GM12874 (cell line): ENCODE results near the gene OR2AJ1.
A peak's percentile ranks its signal among the peaks of the same experiment; 100 is the strongest.

Source experiments
- TF ChIP-seq, protein P1 (sequence below): IDR thresholded peaks from 2 replicates; pipeline ENCODE4 v1.5.1; 2011; ENCODE audit warnings: low read depth, mild to moderate bottlenecking, control low read depth, low read length, moderate library complexity; ENCODE audit not compliant: insufficient read depth

Gene OR2AJ1

GRCh38 chr1:247933989-247934388, 9.3 kb downstream of the OR2AJ1 start:
- TF ChIP-seq, protein P1, sequence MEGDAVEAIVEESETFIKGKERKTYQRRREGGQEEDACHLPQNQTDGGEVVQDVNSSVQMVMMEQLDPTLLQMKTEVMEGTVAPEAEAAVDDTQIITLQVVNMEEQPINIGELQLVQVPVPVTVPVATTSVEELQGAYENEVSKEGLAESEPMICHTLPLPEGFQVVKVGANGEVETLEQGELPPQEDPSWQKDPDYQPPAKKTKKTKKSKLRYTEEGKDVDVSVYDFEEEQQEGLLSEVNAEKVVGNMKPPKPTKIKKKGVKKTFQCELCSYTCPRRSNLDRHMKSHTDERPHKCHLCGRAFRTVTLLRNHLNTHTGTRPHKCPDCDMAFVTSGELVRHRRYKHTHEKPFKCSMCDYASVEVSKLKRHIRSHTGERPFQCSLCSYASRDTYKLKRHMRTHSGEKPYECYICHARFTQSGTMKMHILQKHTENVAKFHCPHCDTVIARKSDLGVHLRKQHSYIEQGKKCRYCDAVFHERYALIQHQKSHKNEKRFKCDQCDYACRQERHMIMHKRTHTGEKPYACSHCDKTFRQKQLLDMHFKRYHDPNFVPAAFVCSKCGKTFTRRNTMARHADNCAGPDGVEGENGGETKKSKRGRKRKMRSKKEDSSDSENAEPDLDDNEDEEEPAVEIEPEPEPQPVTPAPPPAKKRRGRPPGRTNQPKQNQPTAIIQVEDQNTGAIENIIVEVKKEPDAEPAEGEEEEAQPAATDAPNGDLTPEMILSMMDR = no peak

DNA sequence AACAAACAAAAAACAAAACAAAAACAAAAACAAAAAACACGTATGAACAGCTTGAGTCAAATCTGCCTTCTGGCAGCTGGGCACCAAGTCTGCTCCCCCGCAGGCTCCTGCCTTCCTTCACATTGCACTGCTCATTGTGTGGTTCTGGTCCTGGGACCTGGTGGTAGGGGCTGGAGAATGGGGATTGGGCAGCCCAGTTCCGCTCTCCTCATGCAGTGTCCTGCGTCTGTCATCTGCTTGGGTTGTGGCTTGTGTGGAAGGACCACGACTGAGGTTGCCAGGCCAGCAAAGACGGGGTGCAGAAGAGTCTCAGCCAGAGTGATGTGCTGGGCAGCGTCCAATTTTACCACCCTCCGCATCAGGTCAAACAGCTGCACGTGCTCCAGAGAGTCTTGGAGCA, 11.1 kb downstream of the OR2AJ1 start:
- TF ChIP-seq, protein P1 = no peak

- TF ChIP-seq, protein P1 = no peak
Observed at GRCh38 chr1:247936415-247936814, 11.7 kb downstream of the OR2AJ1 start.

DNA sequence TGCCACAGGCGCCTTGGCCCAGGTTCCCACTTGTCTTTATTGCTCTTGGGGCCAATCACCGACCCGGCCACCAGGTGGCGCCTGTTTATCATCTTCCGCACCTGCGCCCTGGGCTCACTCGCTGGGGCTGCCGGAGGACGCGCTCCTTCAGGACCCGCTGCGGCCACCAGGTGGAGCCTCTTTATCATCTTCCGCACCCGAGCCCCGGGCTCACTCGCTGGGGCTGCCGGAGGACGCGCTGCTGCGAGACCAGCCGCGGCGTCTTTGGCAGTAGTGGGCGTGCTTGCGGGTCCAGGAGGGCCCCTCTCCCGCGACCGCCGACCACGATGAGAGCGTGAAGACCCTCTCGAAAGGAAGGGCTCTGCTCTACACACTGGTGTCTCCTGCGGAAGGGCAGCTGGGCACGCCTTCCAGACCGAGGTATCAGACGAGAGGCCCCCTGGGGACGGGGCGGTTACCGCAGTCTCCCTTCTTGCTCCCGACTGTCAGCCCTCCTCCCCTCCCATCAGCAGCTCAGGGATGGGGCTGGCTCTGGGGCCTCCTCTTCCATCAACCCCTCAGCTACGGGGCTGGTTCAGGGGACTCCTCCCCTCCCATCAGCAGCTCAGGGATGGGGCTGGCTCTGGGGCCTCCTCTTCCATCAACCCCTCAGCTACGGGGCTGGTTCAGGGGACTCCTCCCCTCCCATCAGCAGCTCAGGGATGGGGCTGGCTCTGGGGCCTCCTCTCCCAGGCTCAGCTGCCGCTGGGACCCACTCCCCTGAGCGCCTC, 12.5 kb downstream of the OR2AJ1 start:
- TF ChIP-seq, protein P1 = peak; percentile 96

GRCh38 chr1:247942624-247943023, 17.9 kb downstream of the OR2AJ1 start:
- TF ChIP-seq, protein P1 = no peak

DNA sequence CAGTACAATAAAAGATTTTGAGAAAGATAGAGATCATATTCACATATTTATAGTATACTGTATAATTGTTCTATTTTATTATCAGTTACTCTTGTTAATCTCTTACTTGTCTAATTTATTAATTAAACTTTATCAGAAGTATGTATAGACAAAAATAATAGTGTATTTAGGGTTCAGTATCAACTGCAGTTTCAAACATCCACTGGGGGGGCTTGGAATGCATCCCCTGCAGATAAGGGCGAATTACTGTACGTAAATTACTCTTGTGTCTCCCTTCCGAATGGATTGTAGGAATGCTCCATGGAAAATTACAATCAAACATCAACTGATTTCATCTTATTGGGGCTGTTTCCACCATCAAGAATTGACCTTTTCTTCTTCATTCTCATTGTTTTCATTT, 23.9 kb downstream of the OR2AJ1 start, which contains the start of gene OR2L8:
Gene OR2L8, plus strand, starts transcription at position 301 of the 400 bp plus-strand sequence. Its CDS starts 0 bp downstream, at position 301.
- TF ChIP-seq, protein P1 = no peak

- TF ChIP-seq, protein P1 = no peak
Observed at GRCh38 chr1:247953408-247953807, 28.7 kb downstream of the OR2AJ1 start.
